Endothelial cell of umbilical vein (primary cell): Measurements from ENCODE around the gene NSG2. TPM values are rescaled to one million over a fixed set of nuclear protein-coding genes. Genes with fewer than 3 reads are reported as not detected.

ENCODE experiments used
- BruUV-seq: library from RNA; stranded (reverse); fragments of 400-500 nt; replicated peaks from 2 replicates; lab custom pipeline; 2021; lab: Mats Ljungman, UMichigan
- CTCF ChIA-PET: fragments of 300-600, 350-600 bp; sonication (Branson Sonifier 250); formaldehyde crosslinking; loops from one replicate; lab custom pipeline; 2021; ENCODE audit warnings: antibody characterized with exemption, inconsistent platforms; lab: Charles Lee
- POLR2A ChIA-PET: fragments of 300-600, 350-600 bp; sonication (Branson Sonifier 250); formaldehyde crosslinking; loops from one replicate; lab custom pipeline; 2021; ENCODE audit warnings: antibody characterized with exemption, inconsistent platforms; lab: Charles Lee
- DNase-seq: peaks from one replicate; pipeline ENCODE4 v3.0.0-alpha.2; 2011; ENCODE audit warnings: low read depth, low spot score
- FAIRE-seq: peaks from 2 replicates; lab custom pipeline; 2011; peaks lifted over from hg19 to GRCh38; lab: Jason Lieb, UNC
- H2AFZ ChIP-seq: 2 replicates; pipeline ENCODE4 v1.6.0; 2012; ENCODE audit warnings: low read depth, low read length, control low read depth, inconsistent platforms
- H3K27ac ChIP-seq: 2 replicates; pipeline ENCODE4 v1.5.1; 2011; ENCODE audit warnings: low read depth, mild to moderate bottlenecking, control low read depth, low read length, moderate library complexity; ENCODE audit not compliant: insufficient read depth
- H3K27me3 ChIP-seq, 2 experiments: 2 replicates each; pipeline versions ENCODE4 v1.6.0 to v1.6.1; 2011; ENCODE audit warnings: low read length in 2 of 2, mixed read lengths in 1 of 2; ENCODE audit not compliant: control insufficient read depth in 2 of 2, insufficient read depth in 2 of 2
- H3K36me3 ChIP-seq, 2 experiments: 2 replicates in 1 of 2; 3 replicates in 1 of 2; pipeline ENCODE4 v1.5.1; 2011; ENCODE audit warnings: low read length in 2 of 2, mild to moderate bottlenecking in 1 of 2, moderate library complexity in 1 of 2; ENCODE audit not compliant: control insufficient read depth in 2 of 2, insufficient read depth in 2 of 2; ENCODE audit errors: extremely low read depth in 1 of 2
- H3K4me1 ChIP-seq: 3 replicates; pipeline ENCODE4 v1.5.1; 2011; ENCODE audit warnings: mild to moderate bottlenecking, low read length; ENCODE audit not compliant: control insufficient read depth, insufficient read depth; ENCODE audit errors: extremely low read depth
- H3K4me2 ChIP-seq: 2 replicates; pipeline ENCODE4 v1.6.1; 2011; ENCODE audit warnings: low read length, control low read depth, mixed read lengths; ENCODE audit not compliant: insufficient read depth
- H3K4me3 ChIP-seq, 3 experiments: fragments of 200-600 bp in 1 of 3; sonication (generic), shearing (Covaris generic) in 1 of 3; replicated peaks in 1 of 3; 2 replicates each; pipeline ENCODE4 v1.5.1; 2011 to 2016; ENCODE audit warnings: control low read depth in 3 of 3, low read length in 3 of 3, mild to moderate bottlenecking in 2 of 3, inconsistent platforms in 1 of 3, low read depth in 1 of 3, moderate library complexity in 1 of 3; ENCODE audit not compliant: insufficient read depth in 1 of 3
- H3K79me2 ChIP-seq: 2 replicates; pipeline ENCODE4 v1.6.0; 2012; ENCODE audit warnings: low read length, inconsistent platforms; ENCODE audit not compliant: control insufficient read depth, insufficient read depth
- H3K9ac ChIP-seq: replicated peaks from 2 replicates; pipeline ENCODE3; 2011; ENCODE audit warnings: low read length, control low read depth; ENCODE audit not compliant: insufficient read depth; ENCODE audit errors: extremely low read depth
- H3K9me1 ChIP-seq: replicated peaks from 3 replicates; pipeline ENCODE4 v1.6.0; 2011; ENCODE audit warnings: mild to moderate bottlenecking, low read length; ENCODE audit not compliant: control insufficient read depth, insufficient read depth; ENCODE audit errors: extremely low read depth
- H3K9me3 ChIP-seq: replicated peaks from 2 replicates; pipeline ENCODE4 v1.5.1; 2012; ENCODE audit warnings: low read length, inconsistent platforms; ENCODE audit not compliant: control insufficient read depth, insufficient read depth
- H4K20me1 ChIP-seq: replicated peaks from 2 replicates; pipeline ENCODE3; 2011; ENCODE audit warnings: mild to moderate bottlenecking, low read length; ENCODE audit not compliant: control insufficient read depth, insufficient read depth; ENCODE audit errors: extremely low read depth
- EZH2 ChIP-seq: IDR thresholded peaks from 2 replicates; pipeline ENCODE4 v1.6.1; 2012; ENCODE audit warnings: borderline replicate concordance, low read depth, mild to moderate bottlenecking, moderate library complexity, low read length, inconsistent platforms; ENCODE audit not compliant: severe bottlenecking
- FOS ChIP-seq: IDR thresholded peaks from 2 replicates; pipeline ENCODE4 v1.6.1; 2011; ENCODE audit warnings: mild to moderate bottlenecking, low read length, moderate library complexity, borderline replicate concordance; ENCODE audit not compliant: insufficient read depth
- GATA2 ChIP-seq: IDR thresholded peaks from 2 replicates; pipeline ENCODE4 v1.7.0; 2011; ENCODE audit warnings: low read depth, mild to moderate bottlenecking, moderate library complexity, mixed read lengths, low read length; ENCODE audit not compliant: insufficient read length, insufficient read depth
- JUN ChIP-seq: IDR thresholded peaks from 2 replicates; pipeline ENCODE4 v1.6.1; 2011; ENCODE audit warnings: borderline replicate concordance, low read depth; ENCODE audit not compliant: insufficient read length, insufficient read depth
- MYC ChIP-seq: IDR thresholded peaks from one replicate; pipeline ENCODE4 v1.6.1; 2011; ENCODE audit warnings: mild to moderate bottlenecking, low read depth, low read length
- POLR2A ChIP-seq: IDR thresholded peaks from 2 replicates; pipeline ENCODE4 v1.6.1; 2012; ENCODE audit warnings: low read depth, mild to moderate bottlenecking, control low read depth, low read length
- POLR2AphosphoS5 ChIP-seq: IDR thresholded peaks from 2 replicates; pipeline ENCODE4 v1.6.1; 2012; ENCODE audit warnings: low read depth, mild to moderate bottlenecking, control low read depth, low read length, moderate library complexity; ENCODE audit not compliant: insufficient read depth
- dilution Hi-C: fragments of 300-500 bp; cut with MboI; formaldehyde crosslinking; loops from one replicate; pipeline ENCODE4 v1.15.0; 2019; ENCODE audit warnings: low sequenced_read_pairs; ENCODE audit not compliant: extremely low pct_ligation_motif_present
- intact Hi-C: fragments of 100-400 bp; cut with micrococcal nuclease; formaldehyde crosslinking; loops from one replicate; pipeline ENCODE4 v1.10.0; 2022
- polyA plus RNA-seq, 4 experiments: library from polyadenylated mRNA; depleted of rRNA in 3 of 4; stranded (reverse) in 3 of 4; unstranded in 1 of 4; fragments of >200 nt; gene quantifications; 2 replicates each; pipeline versions ENCODE4 v1.2.1 to v1.2.3, GENCODE V29; 2011 to 2012; ENCODE audit warnings: missing spikeins in 1 of 4
- total RNA-seq: library from RNA; stranded (reverse); gene quantifications from 2 replicates; pipeline ENCODE4 v1.2.3, GENCODE V29; 2021
- TF ChIP-seq, protein P1 (sequence below): IDR thresholded peaks from 2 replicates; pipeline ENCODE4 v1.6.1; 2011; ENCODE audit not compliant: insufficient read depth, insufficient read length
- TF ChIP-seq, protein P2 (sequence below), 2 donors: IDR thresholded peaks; 1 replicate in 1 of 2; 2 replicates in 1 of 2; pipeline ENCODE4 v1.5.1; 2011; ENCODE audit warnings: low read length in 2 of 2, mild to moderate bottlenecking in 2 of 2, moderate library complexity in 2 of 2, control low read depth in 1 of 2, inconsistent platforms in 1 of 2, low read depth in 1 of 2; ENCODE audit not compliant: insufficient read depth in 1 of 2; ENCODE audit errors: extremely low read depth in 1 of 2

NSG2 gene
- total and polyA plus RNA-seq, 2 donors (not counting 3 experiments of a cell fraction or from before 2014, with no cell fraction given): not detected

- no peaks in the 10 kb centered on the region for H3K79me2 ChIP-seq
- H3K36me3 ChIP-seq: no peaks in the 10 kb centered on the region
- CTCF ChIA-PET: no interaction called here
- no peak overlapping the region for H3K27ac ChIP-seq
- no peak overlapping the region for H3K4me2 ChIP-seq
- no peaks in the 10 kb centered on the region for H3K9me1 ChIP-seq
- FAIRE-seq (no peak), DNase-seq (no peak)
- no peaks in the 10 kb centered on the region for H3K27me3 ChIP-seq
- H2AFZ ChIP-seq: no peak overlapping the region
- H3K4me1 ChIP-seq: no peaks in the 10 kb centered on the region
- TF ChIP-seq EZH2 (no peak), MYC (no peak), POLR2AphosphoS5 (no peak), GATA2 (no peak), POLR2A (no peak), FOS (no peak), JUN (no peak)
- TF ChIP-seq, protein P1, sequence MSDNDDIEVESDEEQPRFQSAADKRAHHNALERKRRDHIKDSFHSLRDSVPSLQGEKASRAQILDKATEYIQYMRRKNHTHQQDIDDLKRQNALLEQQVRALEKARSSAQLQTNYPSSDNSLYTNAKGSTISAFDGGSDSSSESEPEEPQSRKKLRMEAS: no peak
- TF ChIP-seq, protein P2, sequence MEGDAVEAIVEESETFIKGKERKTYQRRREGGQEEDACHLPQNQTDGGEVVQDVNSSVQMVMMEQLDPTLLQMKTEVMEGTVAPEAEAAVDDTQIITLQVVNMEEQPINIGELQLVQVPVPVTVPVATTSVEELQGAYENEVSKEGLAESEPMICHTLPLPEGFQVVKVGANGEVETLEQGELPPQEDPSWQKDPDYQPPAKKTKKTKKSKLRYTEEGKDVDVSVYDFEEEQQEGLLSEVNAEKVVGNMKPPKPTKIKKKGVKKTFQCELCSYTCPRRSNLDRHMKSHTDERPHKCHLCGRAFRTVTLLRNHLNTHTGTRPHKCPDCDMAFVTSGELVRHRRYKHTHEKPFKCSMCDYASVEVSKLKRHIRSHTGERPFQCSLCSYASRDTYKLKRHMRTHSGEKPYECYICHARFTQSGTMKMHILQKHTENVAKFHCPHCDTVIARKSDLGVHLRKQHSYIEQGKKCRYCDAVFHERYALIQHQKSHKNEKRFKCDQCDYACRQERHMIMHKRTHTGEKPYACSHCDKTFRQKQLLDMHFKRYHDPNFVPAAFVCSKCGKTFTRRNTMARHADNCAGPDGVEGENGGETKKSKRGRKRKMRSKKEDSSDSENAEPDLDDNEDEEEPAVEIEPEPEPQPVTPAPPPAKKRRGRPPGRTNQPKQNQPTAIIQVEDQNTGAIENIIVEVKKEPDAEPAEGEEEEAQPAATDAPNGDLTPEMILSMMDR (IDR thresholded peaks at IDR 0.05; ENCODE audit: extremely low read depth in 1 of 2, insufficient read depth in 1 of 2, low read depth in 1 of 2, low read length in 2 of 2): no peak
- H3K9ac ChIP-seq: no peak overlapping the region
- BruUV-seq: no TSS peak
- no peak overlapping the region for H3K4me3 ChIP-seq
- H3K9me3 ChIP-seq: no peaks in the 10 kb centered on the region
- H4K20me1 ChIP-seq: no peaks in the 10 kb centered on the region
- dilution Hi-C loops: no loop called here
- POLR2A ChIA-PET: no interaction called here
- intact Hi-C loops: no loop called here
Measured at GRCh38 chr5:173998531-173998930, 47.0 kb upstream of the NSG2 start.
